GM23248 (cell line): ENCODE results near the gene PLEKHA6.

Source experiments
- EZH2 ChIP-seq: fragments of 200-600 bp; sonication (generic); IDR thresholded peaks from 2 replicates; pipeline ENCODE4 v1.6.1; 2018; ENCODE audit warnings: antibody characterized with exemption, mild to moderate bottlenecking; ENCODE audit not compliant: insufficient read depth, poor library complexity, severe bottlenecking
- EZH2phosphoT487 ChIP-seq: fragments of 200-600 bp; sonication (generic); IDR thresholded peaks from 2 replicates; pipeline ENCODE4 v1.6.1; 2018; ENCODE audit warnings: antibody characterized with exemption, moderate library complexity, mild to moderate bottlenecking, low read depth; ENCODE audit not compliant: insufficient read depth

GRCh38 chr1:204194080-204194479 lies 165.6 kb downstream of the PLEKHA6 start:
- TF ChIP-seq EZH2 (no peak), EZH2phosphoT487 (no peak)
